Hematopoietic multipotent progenitor cell treated with erythropoietin and hydrocortisone succinate and interleukin-3 and kit ligand, for 17 days (in vitro differentiated cells): ENCODE data around the gene PALM3.

Experiments used
- DNase-seq: peaks from one replicate; pipeline ENCODE4 v3.0.0-alpha.2; 2015; ENCODE audit warnings: low spot score

PALM3 gene

GRCh38 chr19:14061751-14062557 lies at the start of gene PALM3:
Gene PALM3, minus strand, starts transcription at chr19:14062076. Its CDS starts 96 bp downstream, at chr19:14061980.
- DNase-seq: no peak

DNA sequence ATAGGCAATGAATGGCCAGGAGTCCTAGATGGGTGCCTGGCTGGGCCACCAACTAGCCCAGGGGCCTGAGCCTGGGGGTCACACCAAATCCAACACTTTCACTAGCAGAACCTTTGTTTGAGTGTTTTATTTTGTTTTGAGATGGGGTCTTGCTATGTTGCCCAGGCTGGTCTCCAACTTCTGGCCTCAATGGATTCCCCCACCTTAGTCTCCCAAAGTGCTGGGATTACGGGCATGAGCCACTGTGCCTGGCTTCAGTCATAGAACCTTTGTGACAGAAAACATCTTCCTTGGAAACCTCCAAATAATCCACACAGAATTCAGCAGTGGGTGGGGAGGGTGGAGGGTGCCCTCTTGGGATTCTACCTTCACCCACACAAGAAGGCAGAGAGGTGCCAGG lies 49.6 kb upstream of the PALM3 start:
- no peak for DNase-seq

DNA sequence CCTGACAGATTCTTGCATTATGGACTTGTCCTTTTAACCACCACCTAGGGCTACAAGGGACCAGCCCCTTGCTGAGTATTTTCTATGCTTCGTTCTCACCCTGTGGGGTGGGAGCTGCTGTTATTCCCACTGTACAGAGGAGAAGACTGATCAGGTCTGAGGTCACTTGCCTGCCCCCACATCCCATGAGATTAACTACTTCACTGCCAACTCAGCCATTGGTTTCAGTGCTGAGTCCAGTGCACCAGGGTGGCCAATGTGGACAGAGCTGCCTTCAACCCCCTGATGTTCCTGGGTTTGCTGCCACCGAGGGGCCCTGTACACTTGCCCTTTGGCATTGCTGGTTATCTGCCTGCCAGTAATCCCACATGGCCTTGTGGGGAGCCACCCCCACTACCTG lies 48.8 kb upstream of the PALM3 start:
- no peak for DNase-seq

DNA sequence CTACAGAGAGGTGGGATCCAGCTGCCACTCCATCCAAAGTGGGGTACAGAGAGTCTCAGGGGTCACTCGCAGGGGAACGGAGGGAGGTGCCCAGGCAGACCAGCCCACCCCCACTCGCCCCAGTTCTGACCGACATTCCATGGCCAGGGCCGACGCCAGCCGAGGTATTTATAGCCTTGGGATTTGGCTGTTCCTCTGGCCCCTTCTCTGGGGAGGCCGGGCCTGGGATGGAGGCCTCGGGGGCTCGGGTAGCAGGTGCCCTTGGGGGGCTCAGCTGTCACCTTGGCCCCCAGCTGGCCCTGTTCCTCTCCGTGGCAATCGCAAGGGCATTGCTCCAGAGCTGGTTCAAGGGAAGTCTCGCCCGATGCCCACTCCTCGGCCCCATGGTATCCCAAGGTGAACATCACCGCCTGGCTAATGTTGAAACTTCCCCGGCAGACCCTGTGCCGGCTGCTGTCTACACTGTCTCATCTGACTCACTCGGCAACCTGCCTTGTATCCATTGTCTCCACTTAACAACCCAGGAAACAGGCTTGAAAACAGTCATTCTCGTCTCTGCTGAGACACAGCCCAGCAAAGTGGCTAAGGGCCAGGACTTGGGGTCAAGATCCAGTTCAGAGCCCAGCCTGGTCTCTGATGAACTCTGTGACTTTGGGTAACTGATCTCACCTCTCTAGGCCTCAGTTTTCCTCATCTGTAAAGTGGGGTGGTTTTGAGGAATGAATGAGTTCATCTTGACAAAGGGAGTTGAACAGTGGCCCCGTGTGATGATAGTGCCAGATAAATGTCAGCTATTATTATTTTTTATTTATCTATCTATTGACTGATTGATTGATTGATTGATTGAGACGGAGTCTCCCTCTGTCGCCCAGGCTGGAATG lies 45.9 kb upstream of the PALM3 start:
- no peak for DNase-seq

GRCh38 chr19:14106840-14107239 lies 45.0 kb upstream of the PALM3 start:
- DNase-seq: no peak

- no peak for DNase-seq
These were observed 43.8 kb upstream of the PALM3 start for GRCh38 chr19:14105680-14106079.

DNA sequence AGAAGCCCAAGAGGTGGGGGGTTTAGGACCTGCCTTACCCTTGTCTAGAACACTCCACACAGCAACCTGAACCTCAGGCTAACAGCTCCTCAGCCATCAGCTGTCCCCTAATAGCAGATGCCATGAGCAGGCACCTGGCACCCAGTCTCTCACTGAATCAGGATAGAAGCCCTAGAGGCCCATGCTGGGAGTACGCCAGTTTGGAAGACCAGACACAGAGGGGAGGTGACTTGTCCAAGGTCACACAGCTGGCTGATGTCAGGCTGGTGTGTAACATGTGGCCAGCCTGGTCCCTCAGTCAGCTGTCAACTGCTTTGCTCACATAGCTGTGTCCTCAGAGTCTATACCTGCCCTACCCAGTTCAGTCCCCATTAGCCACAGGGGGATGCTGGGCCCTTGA lies 41.4 kb upstream of the PALM3 start:
- no peak for DNase-seq

- no peak for DNase-seq
These were observed 40.9 kb upstream of the PALM3 start for GRCh38 chr19:14102756-14103155.

DNA sequence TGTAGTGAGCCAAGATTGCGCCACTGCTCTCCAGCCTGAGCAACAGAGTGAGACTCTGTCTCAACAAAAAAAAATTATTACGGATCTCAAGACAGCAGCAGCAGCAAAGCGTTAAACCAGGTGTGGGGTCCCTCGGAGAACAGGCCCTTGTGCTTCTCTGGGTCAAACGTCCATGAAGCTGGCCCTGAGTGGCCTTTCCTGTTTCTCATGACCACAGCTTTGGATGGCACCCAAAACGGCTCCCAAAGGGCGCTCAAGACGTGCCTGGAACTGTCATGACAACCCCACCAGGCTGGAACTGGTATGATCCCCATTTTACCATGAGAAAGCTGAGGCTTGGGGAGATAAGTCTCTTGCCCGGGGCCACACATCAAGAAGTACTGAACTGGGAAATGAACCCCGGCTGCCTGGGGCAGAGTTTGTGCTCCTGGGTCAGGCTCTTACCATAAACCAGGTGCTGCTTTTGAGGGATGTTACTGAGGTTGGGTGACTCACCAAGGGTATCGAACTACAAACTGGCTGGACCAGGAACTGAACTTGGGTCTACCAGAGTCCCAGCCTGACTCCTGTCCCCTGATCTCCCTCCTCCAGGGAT lies 40.3 kb upstream of the PALM3 start:
- no peak for DNase-seq

GRCh38 chr19:14101003-14101545 lies 39.2 kb upstream of the PALM3 start:
- no peak for DNase-seq

GRCh38 chr19:14097532-14098151 lies 35.8 kb upstream of the PALM3 start:
- no peak for DNase-seq

DNA sequence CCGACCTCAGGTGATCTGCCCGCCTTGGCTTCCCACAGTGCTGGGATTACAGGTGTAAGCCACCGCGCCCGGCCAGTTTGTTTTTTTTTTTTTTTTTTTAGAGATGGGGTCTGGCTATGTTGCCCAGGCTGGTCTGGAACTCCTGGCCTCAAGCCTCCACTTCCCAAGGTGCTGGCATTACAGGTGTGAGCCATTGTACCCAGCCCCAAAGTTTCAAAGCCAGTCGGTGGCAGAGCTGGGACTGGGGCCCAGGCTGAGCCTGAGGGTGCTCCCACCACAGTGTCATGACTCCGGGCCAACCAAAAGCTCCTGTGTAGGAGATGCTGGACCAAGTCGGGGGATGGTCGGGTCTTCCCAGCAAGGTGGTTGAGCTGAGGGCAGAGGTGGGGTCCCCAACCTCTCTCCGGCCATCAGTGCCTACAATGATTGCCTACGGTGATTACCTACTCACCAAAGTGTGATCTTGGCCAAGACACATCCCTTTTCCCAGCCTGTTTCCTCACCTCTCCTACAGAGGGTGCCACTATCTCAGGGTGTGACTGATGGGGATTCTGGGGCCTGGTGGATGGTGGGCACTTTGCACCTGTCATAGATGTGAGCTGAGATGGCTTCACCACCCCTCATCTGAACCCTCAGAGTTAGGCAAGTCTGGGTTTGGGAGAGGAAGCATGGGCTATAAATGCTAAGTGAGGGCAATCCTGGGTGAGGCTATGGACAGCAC lies 34.6 kb upstream of the PALM3 start:
- no peak for DNase-seq

DNA sequence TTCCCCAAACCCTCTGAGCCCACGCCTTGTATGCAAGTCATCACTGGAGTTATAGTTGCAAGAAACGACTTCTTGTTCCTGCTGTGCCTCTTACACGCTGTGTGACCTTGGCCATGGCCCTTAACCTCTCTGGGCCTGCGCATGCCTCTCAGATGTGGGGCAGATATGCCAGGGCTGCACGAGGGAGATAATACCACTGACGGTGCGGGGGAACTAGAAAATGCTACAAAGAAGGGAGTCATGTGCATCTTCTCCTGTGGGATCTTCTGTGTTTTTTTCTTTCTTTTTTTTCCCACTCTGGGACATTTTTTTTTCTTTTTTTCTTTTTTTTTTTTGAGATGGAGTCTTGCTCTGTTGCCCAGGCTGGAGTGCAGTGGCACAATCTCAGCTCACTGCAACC lies 33.0 kb upstream of the PALM3 start:
- DNase-seq: peak; percentile 73

DNA sequence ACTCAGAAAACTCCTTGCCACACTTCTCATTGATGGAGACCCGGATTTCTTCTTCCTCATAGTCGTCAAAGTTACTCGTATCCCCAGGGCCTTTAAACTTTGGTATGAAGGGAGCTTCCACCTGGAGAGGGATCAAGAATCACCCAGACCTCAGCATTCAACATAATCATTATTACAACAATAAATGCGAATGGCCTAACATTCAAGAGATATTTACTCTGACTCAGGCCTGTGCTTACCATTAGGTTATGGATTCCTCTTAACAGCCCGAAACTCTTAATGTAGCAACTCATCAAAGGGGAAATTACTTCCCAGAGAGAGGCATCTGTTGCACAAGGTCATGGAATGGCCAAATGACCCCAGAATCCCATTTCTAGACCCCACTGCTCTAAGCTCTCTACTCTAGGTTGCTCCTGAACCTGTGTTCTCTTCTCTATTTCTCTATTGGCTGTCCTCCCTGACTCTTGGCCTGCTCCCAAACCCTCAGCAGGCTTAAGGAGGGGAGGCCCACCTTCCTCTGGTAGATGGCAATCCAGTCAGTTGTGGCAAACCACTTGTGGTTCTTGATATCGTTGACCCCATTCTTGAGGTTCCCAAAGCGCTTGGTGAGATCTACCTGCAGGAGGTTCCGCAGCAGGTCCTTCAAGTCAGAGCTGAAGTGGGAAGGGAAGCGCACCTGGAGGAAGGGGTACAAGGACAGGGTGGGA lies 31.4 kb upstream of the PALM3 start:
- DNase-seq: no peak

- DNase-seq: no peak
These were observed 30.1 kb upstream of the PALM3 start for GRCh38 chr19:14091813-14092462.

- DNase-seq: peak; percentile 70
These were observed 29.4 kb upstream of the PALM3 start for GRCh38 chr19:14091081-14091812.

- DNase-seq: no peak
These were observed 28.7 kb upstream of the PALM3 start, which contains the start of gene SAMD1 for GRCh38 chr19:14090509-14091080. Gene SAMD1, minus strand, starts transcription at chr19:14090751.

DNA sequence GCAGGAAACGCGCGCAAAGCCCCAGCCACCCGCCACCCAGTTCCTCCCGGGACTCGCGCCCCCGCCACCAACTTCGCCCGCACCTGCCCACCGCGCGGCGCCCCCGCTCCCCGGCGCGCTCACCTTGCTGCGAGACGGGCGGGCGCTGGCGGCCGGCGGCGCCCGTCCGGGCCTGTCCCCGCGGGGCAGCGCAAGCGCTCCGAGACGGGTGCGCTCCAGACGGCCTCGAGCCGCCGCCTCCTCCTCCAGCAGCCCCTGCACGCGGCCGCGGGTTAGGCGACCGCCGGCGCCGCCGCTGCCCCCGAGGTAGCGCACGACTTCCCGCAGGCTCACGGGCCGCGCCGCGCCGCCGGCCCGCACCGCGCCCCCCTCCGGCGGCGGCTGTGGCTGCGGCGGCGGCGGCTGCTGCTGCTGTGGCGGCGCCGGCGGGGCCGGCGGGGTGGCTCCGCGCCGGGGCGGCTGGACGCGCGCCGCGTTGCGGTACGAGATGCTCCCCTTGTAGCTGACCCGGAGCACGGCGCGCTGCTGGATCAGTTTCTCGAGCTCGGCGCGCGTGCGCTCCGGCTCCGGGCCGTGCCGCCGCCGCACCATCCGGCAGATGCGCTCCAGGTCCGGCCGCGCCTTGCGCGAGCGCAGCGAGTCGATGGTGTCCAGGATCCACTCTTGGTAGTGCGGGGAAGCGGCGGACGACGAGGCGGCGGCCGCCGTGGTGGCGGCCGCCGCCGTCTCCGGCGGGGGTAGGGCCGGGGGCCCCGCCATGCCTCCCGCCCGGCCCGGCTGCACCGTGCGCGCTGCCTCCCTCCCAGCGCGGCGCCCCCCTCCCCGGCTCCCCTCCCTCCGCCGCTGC lies 28.0 kb upstream of the PALM3 start:
- peak; percentile 47 for DNase-seq
